ENCODE data around the gene FDX2.
"Not testable (repeated sequence)": the region's sequence is repeated elsewhere in the genome, so short reads cannot be mapped to it uniquely, and the experiment has no call there.

The FDX2 gene

GRCh38 chr19:10315335-10316214 lies at the start of gene FDX2:
Gene FDX2, minus strand, starts transcription at chr19:10316015. Its CDS starts 19 bp downstream, at chr19:10315996.
- peak; percentile 96 for DNase-seq (ENCODE audit: low spot score)

- DNase-seq (ENCODE audit: low spot score), result no peak
Measured at GRCh38 chr19:10365518-10365917, 49.7 kb upstream of the FDX2 start.

- no peak for DNase-seq (ENCODE audit: low spot score)
Measured at GRCh38 chr19:10364644-10365043, 48.8 kb upstream of the FDX2 start.

- no peak for DNase-seq (ENCODE audit: low spot score)
Measured at GRCh38 chr19:10363789-10364281, 48.0 kb upstream of the FDX2 start.

GRCh38 chr19:10362259-10362658 lies 46.4 kb upstream of the FDX2 start:
- DNase-seq (ENCODE audit: low spot score), result no peak

- DNase-seq (ENCODE audit: low spot score), result no peak
Measured at GRCh38 chr19:10361569-10362011, 45.8 kb upstream of the FDX2 start.

- no peak for DNase-seq (ENCODE audit: low spot score)
Measured at GRCh38 chr19:10356431-10356830, 40.6 kb upstream of the FDX2 start.

GRCh38 chr19:10353793-10354391 lies 38.1 kb upstream of the FDX2 start:
- DNase-seq (ENCODE audit: low spot score), result peak; percentile 51

- peak; percentile 5 for DNase-seq (ENCODE audit: low spot score)
Measured at GRCh38 chr19:10352764-10353671, 37.2 kb upstream of the FDX2 start.

- DNase-seq (ENCODE audit: low spot score), result no peak
Measured at GRCh38 chr19:10346509-10346908, 30.7 kb upstream of the FDX2 start.

GRCh38 chr19:10344780-10345179 lies 29.0 kb upstream of the FDX2 start:
- no peak for DNase-seq (ENCODE audit: low spot score)

- no peak for DNase-seq (ENCODE audit: low spot score)
Measured at GRCh38 chr19:10343495-10343894, 27.7 kb upstream of the FDX2 start.

- no peak for DNase-seq (ENCODE audit: low spot score)
Measured at GRCh38 chr19:10339977-10340376, 24.2 kb upstream of the FDX2 start.

- no peak for DNase-seq (ENCODE audit: low spot score)
Measured at GRCh38 chr19:10339380-10339960, 23.7 kb upstream of the FDX2 start, which contains the start of gene ICAM3. Gene ICAM3, minus strand, starts transcription at chr19:10339624. Its CDS starts 10 bp downstream, at chr19:10339614.

- no peak for DNase-seq (ENCODE audit: low spot score)
Measured at GRCh38 chr19:10338940-10339339, 23.1 kb upstream of the FDX2 start.

GRCh38 chr19:10336725-10337124 lies 20.9 kb upstream of the FDX2 start:
- DNase-seq (ENCODE audit: low spot score), result not testable (repeated sequence)

- DNase-seq (ENCODE audit: low spot score), result no peak
Measured at GRCh38 chr19:10335352-10335985, 19.7 kb upstream of the FDX2 start.

GRCh38 chr19:10334588-10335351 lies 19.0 kb upstream of the FDX2 start:
- DNase-seq (ENCODE audit: low spot score), result peak; percentile 95

- DNase-seq (ENCODE audit: low spot score), result no peak
Measured at GRCh38 chr19:10333758-10334587, 18.2 kb upstream of the FDX2 start.
